Activated CD4-positive, alpha-beta T cell treated with anti-CD3 and anti-CD28 coated beads for 24 hours (primary cell): ENCODE data around the gene CP.

Experiments
- DNase-seq, 2 donors: peaks; one replicate each; pipeline ENCODE4 v3.0.0-alpha.2; 2020; ENCODE audit warnings: low read depth in 2 of 2

The CP gene

GRCh38 chr3:149186219-149186618, 35.4 kb downstream of the CP start:
- DNase-seq = no peak

DNA sequence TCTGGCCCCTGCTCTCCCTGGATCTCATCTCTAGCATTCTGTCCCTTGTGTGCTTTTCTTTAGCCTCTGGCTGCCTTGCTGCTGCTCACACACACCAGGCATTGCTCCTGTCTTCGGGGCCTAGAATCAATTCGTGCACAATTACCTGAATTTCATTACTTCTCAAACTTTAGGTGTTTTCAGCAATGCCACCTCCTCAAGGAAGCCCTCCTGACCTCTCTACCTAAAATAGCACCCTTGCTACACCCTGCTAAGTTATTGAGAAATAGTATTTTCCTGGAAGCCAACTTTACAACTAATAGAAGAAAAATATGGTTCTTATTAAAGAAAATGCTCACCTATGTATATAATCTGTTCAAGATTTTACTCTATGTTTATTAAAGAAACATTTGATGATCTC, 40.4 kb downstream of the CP start:
- DNase-seq = no peak

DNA sequence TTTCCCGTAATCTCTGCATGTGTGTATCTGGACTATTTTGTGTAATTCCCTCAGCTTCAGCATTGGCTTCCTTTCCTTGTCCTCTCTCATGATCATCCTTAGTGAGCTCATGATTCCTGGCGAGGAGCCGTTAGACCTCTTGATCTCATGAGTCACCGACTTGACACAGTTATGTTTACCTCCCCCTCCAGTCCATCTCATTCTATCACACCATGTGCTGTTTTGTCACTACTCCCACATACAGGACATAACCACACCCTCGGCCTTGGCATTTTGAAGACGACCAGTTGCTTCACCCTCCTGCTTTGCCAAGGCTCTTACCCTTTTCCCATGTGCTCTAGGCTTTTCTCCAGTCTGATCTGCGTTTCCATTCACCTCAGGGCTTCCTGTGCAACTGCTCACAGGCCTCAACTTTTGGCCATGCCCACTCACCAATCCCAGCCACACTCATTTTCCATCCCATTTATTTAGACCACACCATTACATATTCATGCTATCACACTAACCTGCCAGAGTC, 41.5 kb downstream of the CP start:
- DNase-seq = no peak

DNA sequence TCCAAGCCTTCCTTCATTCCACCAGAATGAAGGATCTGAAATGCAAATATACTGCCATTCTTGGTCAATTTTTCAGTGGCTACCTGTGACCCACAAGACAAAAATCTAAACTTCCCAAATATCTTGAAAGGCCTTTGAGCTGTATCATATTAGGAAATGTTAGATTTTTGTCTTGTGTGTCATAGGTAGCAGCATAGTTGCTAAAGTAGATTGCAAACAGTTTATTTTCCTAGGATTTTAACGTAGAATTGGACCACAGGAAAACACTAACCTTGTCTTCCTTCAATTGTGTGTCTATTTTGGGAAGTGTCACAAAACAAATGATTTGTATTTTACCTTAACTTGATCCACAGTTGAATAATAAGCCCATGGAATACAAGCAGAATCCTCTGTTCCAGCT, 42.4 kb downstream of the CP start:
- DNase-seq = no peak

- no peak for DNase-seq
These were observed 44.5 kb downstream of the CP start for GRCh38 chr3:149177122-149177521.

DNA sequence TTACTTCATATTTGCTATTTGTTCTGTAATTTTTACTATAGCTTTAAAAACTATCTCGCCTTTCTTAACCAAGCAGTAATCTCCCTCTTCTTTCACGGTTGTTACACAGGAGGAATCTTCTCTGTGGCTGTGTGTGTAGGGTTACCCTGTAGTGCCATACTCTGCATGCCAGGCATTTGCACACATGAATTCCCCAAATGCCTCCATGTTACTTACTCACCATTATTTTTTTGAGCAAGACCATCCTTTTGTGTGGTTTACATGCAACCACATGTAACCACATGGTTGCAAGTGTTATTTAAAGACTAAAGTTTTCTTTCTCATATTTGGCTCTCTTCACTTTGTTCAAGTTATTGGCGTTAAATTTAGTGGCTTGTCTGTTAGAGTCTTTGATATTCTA, 46.7 kb downstream of the CP start:
- DNase-seq = no peak

DNA sequence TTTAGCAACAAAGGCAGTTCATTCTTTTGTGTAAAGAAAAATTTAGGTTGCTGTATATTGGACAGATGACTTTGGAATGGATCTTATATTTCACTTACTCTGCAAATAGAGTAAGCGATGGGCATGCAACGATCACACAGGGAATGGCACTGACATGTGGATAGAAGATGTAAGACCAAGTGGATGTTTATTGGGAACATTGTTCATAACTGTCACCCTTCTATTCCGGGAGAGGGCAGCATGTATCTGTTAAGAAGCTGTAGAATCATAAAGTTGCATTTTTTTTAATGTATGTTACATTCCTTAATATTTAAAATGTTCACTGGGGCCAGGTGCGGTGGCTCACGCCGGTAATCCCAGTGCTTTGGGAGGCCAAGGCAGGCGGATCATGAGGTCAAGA, 51.0 kb downstream of the CP start:
- no peak for DNase-seq

DNA sequence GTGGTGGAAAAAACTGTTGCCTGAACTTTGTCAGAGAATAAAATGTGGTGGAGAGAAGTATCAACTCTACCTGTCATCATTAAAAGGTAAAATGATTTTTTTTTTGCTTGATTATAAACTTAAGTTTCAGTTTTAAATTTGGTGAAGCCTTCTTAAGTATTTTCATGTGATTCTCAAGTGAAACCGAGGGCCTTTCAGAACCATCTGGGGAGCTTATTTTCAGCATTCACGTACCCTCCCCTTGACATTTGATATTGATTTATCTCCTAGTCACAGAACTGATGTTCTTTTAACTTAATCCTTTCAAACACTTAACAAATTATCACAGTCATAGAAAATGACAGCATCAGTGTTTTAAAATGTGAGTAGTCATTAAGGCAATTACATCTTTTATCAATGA, 53.7 kb downstream of the CP start:
- DNase-seq = no peak

- no peak for DNase-seq
These were observed 58.6 kb downstream of the CP start for GRCh38 chr3:149163066-149163465.

DNA sequence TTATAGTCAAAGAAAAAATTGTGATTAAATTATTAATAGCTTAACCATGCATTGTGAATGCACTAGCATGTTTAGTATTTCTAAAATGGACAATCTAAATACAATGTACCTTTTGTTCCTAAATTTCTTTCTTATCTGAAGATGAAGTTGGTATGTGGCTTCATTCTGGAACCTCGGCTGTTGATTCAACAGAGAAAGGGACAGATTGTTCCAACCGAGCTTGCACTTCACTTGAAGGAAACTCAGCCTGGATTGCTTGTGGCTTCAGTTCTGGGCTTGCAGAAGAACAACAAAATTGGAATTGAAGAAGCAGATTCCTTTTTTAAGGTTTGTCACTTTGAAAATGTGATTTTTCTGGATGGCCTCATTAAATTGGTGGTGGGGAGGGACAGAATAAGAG, 59.6 kb downstream of the CP start:
- DNase-seq = no peak

GRCh38 chr3:149160754-149161300, 60.8 kb downstream of the CP start:
- no peak for DNase-seq

DNA sequence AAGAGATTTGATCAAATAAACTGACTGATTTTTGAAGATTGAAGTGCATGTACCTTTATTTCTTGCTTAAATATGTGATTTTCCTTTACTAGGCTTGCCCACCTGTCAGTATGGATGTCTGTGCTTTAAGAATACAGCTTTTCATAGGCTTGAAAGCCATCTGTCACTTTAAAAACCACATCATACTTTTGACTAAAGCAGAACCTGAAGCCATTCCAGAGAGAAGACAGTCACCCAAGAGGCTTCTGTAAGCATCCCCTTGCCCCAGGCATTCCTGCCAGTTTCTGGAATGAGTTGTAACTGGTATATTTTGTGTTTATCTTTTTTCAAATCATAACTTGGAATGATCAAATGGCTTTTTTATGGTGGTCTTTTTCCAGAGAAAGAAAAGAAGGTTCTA, 68.2 kb downstream of the CP start:
- DNase-seq = no peak

DNA sequence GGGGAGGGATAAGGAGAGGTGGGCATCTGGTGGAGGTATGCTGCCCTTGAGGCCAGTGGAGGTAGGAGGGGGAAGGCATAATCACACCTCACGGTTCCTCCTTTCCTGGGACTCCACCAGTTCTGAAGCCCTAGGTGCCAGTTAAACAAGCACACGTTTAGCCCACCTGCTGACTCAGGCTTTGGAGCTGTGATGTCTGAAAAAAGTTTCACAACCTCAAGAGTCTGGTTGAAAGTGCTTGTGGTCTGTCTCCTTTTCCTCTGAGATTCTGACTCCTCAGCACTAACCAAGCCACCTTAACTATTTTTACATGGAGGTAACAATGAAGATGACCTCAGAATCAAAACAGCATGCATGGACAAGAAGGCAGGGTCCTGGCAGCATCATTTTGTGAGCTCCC, 69.2 kb downstream of the CP start:
- DNase-seq = no peak

DNA sequence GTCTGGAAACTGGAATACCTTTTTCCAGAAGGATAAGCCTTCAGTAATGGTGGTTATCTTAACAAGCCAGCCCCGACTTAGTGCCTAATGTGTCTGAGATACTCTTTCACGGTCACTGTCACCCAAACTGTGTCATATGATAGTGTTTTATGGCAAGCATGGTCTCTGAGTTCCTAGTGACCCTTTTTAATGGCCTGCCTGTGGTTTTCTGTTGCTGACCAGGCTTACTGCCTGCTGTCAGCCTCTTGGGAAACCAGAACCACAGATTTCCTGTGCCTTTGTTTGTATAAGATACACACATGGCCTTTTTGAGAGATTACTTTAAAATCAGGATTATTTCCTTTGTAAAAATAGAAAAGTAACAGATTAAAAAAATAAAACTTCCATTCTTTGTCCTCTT, 69.8 kb downstream of the CP start:
- no peak for DNase-seq

DNA sequence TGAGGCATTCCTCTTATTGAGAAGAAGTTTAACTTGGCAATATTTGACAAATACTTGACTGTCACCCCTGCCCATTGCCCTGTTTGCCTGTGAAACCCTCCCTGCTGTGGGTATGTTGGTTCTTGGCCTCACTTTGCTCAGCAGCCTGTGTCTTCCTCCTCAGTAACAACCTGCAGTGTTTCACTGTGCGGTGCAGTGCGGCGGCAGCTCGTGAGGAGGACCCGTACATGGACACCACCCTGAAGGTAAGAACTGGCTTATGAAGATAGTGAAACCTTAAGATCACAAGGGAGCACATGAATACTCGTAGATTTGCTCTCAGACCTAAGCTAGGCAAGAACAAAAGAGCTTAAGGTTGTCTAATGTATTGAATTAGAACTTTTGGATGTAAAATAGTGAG, 71.2 kb downstream of the CP start:
- DNase-seq = no peak

GRCh38 chr3:149145974-149146373, 75.7 kb downstream of the CP start:
- no peak for DNase-seq

DNA sequence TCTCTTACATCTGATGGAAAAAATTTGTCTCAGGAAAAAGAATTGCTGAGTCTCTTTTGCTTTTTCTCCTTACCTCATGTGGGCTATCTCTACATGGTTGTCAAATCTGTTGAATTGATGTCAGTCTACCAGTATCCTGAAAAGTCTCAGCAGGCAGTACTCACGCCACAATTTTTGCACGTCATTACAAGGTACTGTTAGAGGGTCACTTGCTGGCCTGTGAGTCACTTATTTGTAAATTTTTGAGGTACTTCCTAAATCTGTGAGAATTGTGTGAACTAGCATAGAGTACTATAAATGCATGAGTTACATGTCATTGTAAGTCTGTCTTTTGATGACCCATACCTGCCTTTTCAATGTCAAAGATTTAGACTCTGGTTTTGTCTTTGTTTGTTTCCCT, 76.3 kb downstream of the CP start:
- DNase-seq = no peak

GRCh38 chr3:149142682-149143081, 78.9 kb downstream of the CP start:
- DNase-seq = no peak

DNA sequence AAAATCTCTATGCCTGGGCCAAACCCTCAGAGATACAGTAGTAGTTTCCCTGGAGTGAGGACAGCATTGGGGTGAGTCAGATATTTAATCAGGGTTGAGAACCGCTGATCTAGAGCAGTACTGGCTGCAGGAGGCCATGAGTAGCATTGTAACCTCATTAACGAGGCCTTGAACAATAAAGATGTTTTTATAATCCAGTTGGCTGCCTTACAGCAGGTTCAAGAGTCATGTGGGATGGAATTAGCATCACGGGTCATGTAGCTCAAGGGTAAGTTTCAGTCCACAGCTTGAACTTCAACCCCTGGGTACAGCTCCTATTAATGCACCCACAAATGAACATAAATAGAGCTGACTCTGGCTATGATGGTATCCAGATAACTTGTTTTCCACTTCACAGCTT, 87.1 kb downstream of the CP start:
- DNase-seq = no peak

- no peak for DNase-seq
These were observed 90.0 kb downstream of the CP start for GRCh38 chr3:149131589-149131988.

DNA sequence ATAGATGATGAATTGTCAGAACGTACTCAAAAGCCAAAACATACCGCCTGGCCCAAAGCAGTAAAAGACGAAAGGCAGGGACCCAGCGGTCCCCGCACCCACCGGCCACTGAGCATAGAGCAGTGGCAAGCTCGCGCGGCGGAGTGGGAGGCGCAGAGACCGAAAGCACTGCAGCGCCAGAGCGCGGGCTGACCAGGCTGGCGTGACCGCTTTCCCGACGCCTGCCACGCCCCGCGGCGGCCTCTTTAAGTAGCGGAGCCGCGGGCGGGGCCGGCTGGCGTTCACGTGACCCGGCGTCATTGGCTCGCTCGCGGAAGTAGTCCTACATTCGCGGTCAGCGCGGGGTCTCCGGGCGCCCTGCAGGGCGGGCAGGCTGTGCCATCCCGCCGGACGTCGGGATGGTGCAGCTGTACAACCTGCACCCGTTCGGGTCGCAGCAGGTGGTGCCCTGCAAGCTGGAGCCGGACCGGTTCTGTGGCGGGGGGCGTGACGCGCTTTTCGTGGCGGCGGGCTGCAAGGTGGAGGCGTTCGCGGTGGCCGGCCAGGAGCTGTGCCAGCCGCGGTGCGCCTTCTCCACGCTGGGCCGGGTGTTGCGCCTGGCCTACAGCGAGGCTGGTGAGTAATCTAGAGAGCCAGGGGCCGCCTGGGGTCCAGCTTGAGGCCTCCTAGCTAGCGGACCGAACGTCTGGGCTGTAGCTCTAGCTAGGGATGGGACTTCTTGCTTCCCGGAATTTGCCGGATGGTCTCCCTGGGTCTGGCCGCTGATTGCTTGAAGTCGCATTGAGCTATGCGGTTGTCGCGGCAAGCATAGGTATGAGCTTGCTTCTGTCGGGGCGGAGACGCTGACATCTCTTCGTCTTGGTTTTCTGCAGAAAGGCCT, 92.1 kb downstream of the CP start, which contains the start of gene HPS3:
Gene HPS3 (plus strand): TSS at position 313 of the 880 bp plus-strand sequence. CDS start 86 bp downstream, at position 399.
- peak; percentile 65 to 72 for DNase-seq

DNA sequence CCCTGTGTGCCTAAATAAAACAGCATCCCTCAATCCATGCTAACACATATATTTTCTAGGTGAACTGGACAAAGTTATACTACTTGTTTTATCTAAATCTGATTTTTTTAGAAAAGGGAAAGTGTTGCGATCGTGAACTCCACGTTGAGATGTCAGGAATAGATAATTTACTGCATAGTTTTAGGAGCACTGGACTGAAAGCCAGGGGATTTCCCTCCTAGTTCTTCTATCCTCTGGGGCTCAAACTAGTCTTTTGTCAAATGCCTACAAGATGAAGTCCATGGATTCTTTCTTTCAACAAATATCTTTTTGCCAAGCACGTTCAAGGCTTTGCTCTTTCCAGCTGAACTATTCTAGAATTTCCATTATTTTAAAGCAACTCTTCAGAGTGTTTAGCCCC, 92.8 kb downstream of the CP start:
- DNase-seq = no peak
